WTC11 (cell line): Measurements from ENCODE around the gene ARIH2. TPM values are rescaled to one million over a fixed set of nuclear protein-coding genes. Genes with fewer than 3 reads are reported as not detected.

ENCODE experiments used
- ATAC-seq: fragments of 200-7000 bp; cut with Tn5 transposase; 2 replicates; pipeline ENCODE4 v1.10.0; 2021; ENCODE audit warnings: mild to moderate bottlenecking, moderate library complexity
- CTCF ChIA-PET: fragments of 300-600 bp; sonication (Branson Sonifier 250); formaldehyde crosslinking; loops from one replicate; lab custom pipeline; 2021; ENCODE audit warnings: antibody characterized with exemption; lab: Charles Lee
- POLR2A ChIA-PET: fragments of 350-600 bp; sonication (Branson Sonifier 250); formaldehyde crosslinking; loops from one replicate; lab custom pipeline; 2021; ENCODE audit warnings: antibody characterized with exemption; lab: Charles Lee
- DNase-seq: peaks from one replicate; pipeline ENCODE4 v3.0.0; 2021; ENCODE audit warnings: low spot score
- H3K27ac Mint-ChIP-seq: 2 replicates; pipeline ENCODE4 v1.8.0; 2021; ENCODE audit warnings: mixed read lengths
- H3K27me3 Mint-ChIP-seq: 2 replicates; pipeline ENCODE4 v1.8.0; 2021; ENCODE audit warnings: low read depth, mild to moderate bottlenecking, moderate library complexity, mixed read lengths
- H3K36me3 Mint-ChIP-seq: 2 replicates; pipeline ENCODE4 v1.8.0; 2021; ENCODE audit warnings: mixed read lengths
- H3K4me1 Mint-ChIP-seq: 2 replicates; pipeline ENCODE4 v1.8.0; 2022; ENCODE audit warnings: mixed read lengths
- H3K4me3 Mint-ChIP-seq: 2 replicates; pipeline ENCODE4 v1.8.0; 2021; ENCODE audit warnings: mild to moderate bottlenecking, moderate library complexity, mixed read lengths
- H3K9me3 Mint-ChIP-seq: 2 replicates; pipeline ENCODE4 v1.8.0; 2021; ENCODE audit warnings: mixed read lengths
- FOXP1 ChIP-seq: sonication (generic); formaldehyde crosslinking; IDR thresholded peaks from 2 replicates; pipeline ENCODE4 v1.8.0; 2022; ENCODE audit warnings: missing genetic modification reagents, mild to moderate bottlenecking, moderate library complexity, borderline replicate concordance
- GABPB1 ChIP-seq: sonication (generic); formaldehyde crosslinking; IDR thresholded peaks from 2 replicates; pipeline ENCODE4 v1.8.1; 2023; ENCODE audit warnings: mild to moderate bottlenecking, missing genetic modification reagents
- JAZF1 ChIP-seq: fragments of 250-450 bp; sonication (Bioruptor Pico); IDR thresholded peaks from 2 replicates; pipeline ENCODE4 v1.9.0; 2021; ENCODE audit warnings: moderate library complexity, mild to moderate bottlenecking, inconsistent platforms
- NFE2L1 ChIP-seq: sonication (generic); formaldehyde crosslinking; IDR thresholded peaks from 2 replicates; pipeline ENCODE4 v1.8.1; 2023; ENCODE audit warnings: missing genetic modification reagents
- RORB ChIP-seq: fragments of 250-450 bp; sonication (Bioruptor Pico); IDR thresholded peaks from 2 replicates; pipeline ENCODE4 v1.9.0; 2021; ENCODE audit warnings: mild to moderate bottlenecking
- SMAD3 ChIP-seq: sonication (generic); formaldehyde crosslinking; IDR thresholded peaks from 2 replicates; pipeline ENCODE4 v1.8.0; 2022; ENCODE audit warnings: missing genetic modification reagents, mild to moderate bottlenecking, borderline replicate concordance
- SP1 ChIP-seq: sonication (generic); formaldehyde crosslinking; conservative IDR thresholded peaks from 2 replicates; pipeline ENCODE4 v1.8.1; 2022; ENCODE audit warnings: missing genetic modification reagents
- TEAD1 ChIP-seq: sonication (generic); formaldehyde crosslinking; IDR thresholded peaks from 2 replicates; pipeline ENCODE4 v1.8.0; 2022; ENCODE audit warnings: mild to moderate bottlenecking, missing genetic modification reagents
- ZBTB21 ChIP-seq: sonication (generic); formaldehyde crosslinking; IDR thresholded peaks from 2 replicates; pipeline ENCODE4 v1.8.1; 2023; ENCODE audit warnings: mild to moderate bottlenecking, missing genetic modification reagents, borderline replicate concordance
- ZNF219 ChIP-seq: sonication (generic); formaldehyde crosslinking; IDR thresholded peaks from 2 replicates; pipeline ENCODE4 v1.8.0; 2023; ENCODE audit warnings: missing genetic modification reagents, mild to moderate bottlenecking, borderline replicate concordance
- ZNF232 ChIP-seq: sonication (generic); formaldehyde crosslinking; IDR thresholded peaks from 2 replicates; pipeline ENCODE4 v1.8.0; 2022; ENCODE audit warnings: mild to moderate bottlenecking, missing genetic modification reagents
- ZNF416 ChIP-seq: fragments of 250-450 bp; sonication (Bioruptor Pico); IDR thresholded peaks from 2 replicates; pipeline ENCODE4 v1.9.0; 2021; ENCODE audit warnings: mild to moderate bottlenecking, inconsistent platforms
- total RNA-seq: library from RNA; stranded (reverse); gene quantifications from 3 replicates; pipeline ENCODE4 v1.2.3, GENCODE V29; 2021
- TF ChIP-seq, protein P1 (sequence below): fragments of 250-450 bp; sonication (Bioruptor Pico); IDR thresholded peaks from 2 replicates; pipeline ENCODE4 v2.1.2; 2022; ENCODE audit warnings: mild to moderate bottlenecking, moderate library complexity
- TF ChIP-seq, protein P2 (sequence below): fragments of 200-600 bp; IDR thresholded peaks from 2 replicates; pipeline ENCODE4 v1.8.0; 2022; ENCODE audit warnings: antibody characterized with exemption
- TF ChIP-seq, protein P3 (sequence below): sonication (generic); formaldehyde crosslinking; conservative IDR thresholded peaks from 2 replicates; pipeline ENCODE4 v1.8.1; 2022; ENCODE audit warnings: mild to moderate bottlenecking, missing genetic modification reagents
- TF ChIP-seq, protein P4 (sequence below): sonication (generic); formaldehyde crosslinking; IDR thresholded peaks from 2 replicates; pipeline ENCODE4 v1.8.1; 2022; ENCODE audit warnings: low read depth, missing genetic modification reagents, borderline replicate concordance
- TF ChIP-seq, protein P5 (sequence below): sonication (generic); formaldehyde crosslinking; IDR thresholded peaks from 2 replicates; pipeline ENCODE4 v1.8.0; 2022; ENCODE audit warnings: mild to moderate bottlenecking, missing genetic modification reagents
- TF ChIP-seq, protein P6 (sequence below): fragments of 250-450 bp; sonication (Bioruptor Pico); conservative IDR thresholded peaks from 2 replicates; pipeline ENCODE4 v1.9.0; 2021; ENCODE audit warnings: mild to moderate bottlenecking
- TF ChIP-seq, protein P7 (sequence below): sonication (generic); formaldehyde crosslinking; IDR thresholded peaks from 2 replicates; pipeline ENCODE4 v1.8.1; 2023; ENCODE audit warnings: mild to moderate bottlenecking, missing genetic modification reagents, moderate library complexity
- TF ChIP-seq, protein P8 (sequence below): fragments of 250-450 bp; sonication (Bioruptor Pico); IDR thresholded peaks from 2 replicates; pipeline ENCODE4 v1.9.0; 2021; ENCODE audit warnings: mild to moderate bottlenecking
- TF ChIP-seq, protein P9 (sequence below): sonication (generic); formaldehyde crosslinking; IDR thresholded peaks from 2 replicates; pipeline ENCODE4 v1.8.1; 2023; ENCODE audit warnings: mild to moderate bottlenecking, missing genetic modification reagents
- TF ChIP-seq, protein P10 (sequence below): sonication (generic); formaldehyde crosslinking; IDR thresholded peaks from 2 replicates; pipeline ENCODE4 v1.8.0; 2022; ENCODE audit warnings: mild to moderate bottlenecking, missing genetic modification reagents

The ARIH2 gene
- total RNA-seq, 1 experiment from 2014 or later: 134 TPM

DNA sequence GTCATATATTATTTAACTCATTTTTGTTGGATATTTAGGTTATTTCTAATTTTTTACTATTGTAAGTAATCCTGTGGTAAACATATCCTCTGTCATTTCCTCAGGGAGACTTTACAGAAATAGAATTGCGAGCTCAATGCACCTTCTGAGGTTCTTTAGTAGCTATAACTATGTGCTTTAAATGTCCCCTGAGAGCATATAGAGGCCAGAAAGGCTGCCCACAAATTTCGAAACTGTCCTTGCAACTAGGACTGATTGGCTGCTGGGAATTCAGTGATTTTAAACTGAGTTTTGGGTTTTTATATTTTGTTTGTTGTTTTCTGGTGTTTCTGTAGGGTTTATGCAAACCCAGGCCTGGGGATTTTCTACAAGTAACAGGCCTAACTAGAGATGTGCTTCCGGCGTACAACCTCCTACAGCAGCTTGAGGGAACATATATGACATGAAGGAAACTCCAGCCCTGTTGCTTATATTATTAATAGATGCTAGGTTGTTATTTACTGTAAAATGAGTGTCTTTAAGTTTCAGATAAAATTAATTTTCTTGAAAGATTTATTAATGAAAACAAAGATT, 42.3 kb downstream of the ARIH2 start:
- CTCF ChIA-PET: interaction anchor here (1.1 to 1.8 kb wide), 2 partner anchors 27 to 221 kb away, joined by 5 to 9 read pairs; no protein-coding TSS in a partner anchor
- DNase-seq: no peak
- ATAC-seq: no peak

DNA sequence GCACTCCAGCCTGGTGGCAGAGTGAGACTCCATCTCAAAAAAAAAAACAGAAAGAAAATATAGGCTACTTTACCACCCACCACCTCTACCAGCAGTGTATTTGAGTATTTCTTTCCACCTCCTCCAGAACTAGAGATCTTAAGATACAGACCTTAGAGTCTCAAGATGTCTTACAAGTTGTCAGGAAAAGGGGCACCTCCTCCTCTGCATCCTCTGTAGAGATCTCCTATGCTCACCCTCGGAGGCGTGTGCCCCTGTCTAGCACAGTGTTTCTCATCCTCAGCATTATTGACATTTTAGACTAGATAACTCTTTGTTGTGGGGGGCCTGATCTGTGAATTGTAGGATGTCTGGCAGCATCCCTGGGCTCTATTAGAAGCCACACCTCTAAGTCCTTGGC, 43.7 kb downstream of the ARIH2 start:
- POLR2A ChIA-PET: no interaction called here
- Mint-ChIP-seq H3K36me3 (peaks cover 28% of the 10 kb centered on the region), H3K4me3 (no peak overlapping the region), H3K27ac (peak overlapping the region; percentile 89), H3K4me1 (peaks cover 45% of the 10 kb centered on the region), H3K27me3 (no peaks in the 10 kb centered on the region), H3K9me3 (no peaks in the 10 kb centered on the region)
- DNase-seq: no peak
- no peak; the same call in 1 of the 2 replicates for ATAC-seq
- CTCF ChIA-PET: interaction anchor here (1.0 to 1.3 kb wide), 2 partner anchors 25 to 222 kb away, joined by 4 read pairs; no protein-coding TSS in a partner anchor
- TF ChIP-seq ZBTB21 (CRISPR knock-in tag) (no peak), ZNF219 (CRISPR knock-in tag) (no peak), SP1 (CRISPR knock-in tag) (no peak), RORB (CRISPR knock-in tag) (no peak), FOXP1 (CRISPR knock-in tag) (no peak), ZNF232 (CRISPR knock-in tag) (no peak), JAZF1 (no peak), SMAD3 (CRISPR knock-in tag) (no peak)
- TF ChIP-seq, protein P1, sequence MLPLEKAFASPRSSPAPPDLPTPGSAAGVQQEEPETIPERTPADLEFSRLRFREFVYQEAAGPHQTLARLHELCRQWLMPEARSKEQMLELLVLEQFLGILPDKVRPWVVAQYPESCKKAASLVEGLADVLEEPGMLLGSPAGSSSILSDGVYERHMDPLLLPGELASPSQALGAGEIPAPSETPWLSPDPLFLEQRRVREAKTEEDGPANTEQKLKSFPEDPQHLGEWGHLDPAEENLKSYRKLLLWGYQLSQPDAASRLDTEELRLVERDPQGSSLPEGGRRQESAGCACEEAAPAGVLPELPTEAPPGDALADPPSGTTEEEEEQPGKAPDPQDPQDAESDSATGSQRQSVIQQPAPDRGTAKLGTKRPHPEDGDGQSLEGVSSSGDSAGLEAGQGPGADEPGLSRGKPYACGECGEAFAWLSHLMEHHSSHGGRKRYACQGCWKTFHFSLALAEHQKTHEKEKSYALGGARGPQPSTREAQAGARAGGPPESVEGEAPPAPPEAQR: no peak
- TF ChIP-seq, protein P2, sequence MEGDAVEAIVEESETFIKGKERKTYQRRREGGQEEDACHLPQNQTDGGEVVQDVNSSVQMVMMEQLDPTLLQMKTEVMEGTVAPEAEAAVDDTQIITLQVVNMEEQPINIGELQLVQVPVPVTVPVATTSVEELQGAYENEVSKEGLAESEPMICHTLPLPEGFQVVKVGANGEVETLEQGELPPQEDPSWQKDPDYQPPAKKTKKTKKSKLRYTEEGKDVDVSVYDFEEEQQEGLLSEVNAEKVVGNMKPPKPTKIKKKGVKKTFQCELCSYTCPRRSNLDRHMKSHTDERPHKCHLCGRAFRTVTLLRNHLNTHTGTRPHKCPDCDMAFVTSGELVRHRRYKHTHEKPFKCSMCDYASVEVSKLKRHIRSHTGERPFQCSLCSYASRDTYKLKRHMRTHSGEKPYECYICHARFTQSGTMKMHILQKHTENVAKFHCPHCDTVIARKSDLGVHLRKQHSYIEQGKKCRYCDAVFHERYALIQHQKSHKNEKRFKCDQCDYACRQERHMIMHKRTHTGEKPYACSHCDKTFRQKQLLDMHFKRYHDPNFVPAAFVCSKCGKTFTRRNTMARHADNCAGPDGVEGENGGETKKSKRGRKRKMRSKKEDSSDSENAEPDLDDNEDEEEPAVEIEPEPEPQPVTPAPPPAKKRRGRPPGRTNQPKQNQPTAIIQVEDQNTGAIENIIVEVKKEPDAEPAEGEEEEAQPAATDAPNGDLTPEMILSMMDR: no peak
- TF ChIP-seq, protein P3, sequence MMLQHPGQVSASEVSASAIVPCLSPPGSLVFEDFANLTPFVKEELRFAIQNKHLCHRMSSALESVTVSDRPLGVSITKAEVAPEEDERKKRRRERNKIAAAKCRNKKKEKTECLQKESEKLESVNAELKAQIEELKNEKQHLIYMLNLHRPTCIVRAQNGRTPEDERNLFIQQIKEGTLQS (CRISPR knock-in tag): no peak
- TF ChIP-seq, protein P4, sequence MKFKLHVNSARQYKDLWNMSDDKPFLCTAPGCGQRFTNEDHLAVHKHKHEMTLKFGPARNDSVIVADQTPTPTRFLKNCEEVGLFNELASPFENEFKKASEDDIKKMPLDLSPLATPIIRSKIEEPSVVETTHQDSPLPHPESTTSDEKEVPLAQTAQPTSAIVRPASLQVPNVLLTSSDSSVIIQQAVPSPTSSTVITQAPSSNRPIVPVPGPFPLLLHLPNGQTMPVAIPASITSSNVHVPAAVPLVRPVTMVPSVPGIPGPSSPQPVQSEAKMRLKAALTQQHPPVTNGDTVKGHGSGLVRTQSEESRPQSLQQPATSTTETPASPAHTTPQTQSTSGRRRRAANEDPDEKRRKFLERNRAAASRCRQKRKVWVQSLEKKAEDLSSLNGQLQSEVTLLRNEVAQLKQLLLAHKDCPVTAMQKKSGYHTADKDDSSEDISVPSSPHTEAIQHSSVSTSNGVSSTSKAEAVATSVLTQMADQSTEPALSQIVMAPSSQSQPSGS (CRISPR knock-in tag): no peak
- TF ChIP-seq, protein P5, sequence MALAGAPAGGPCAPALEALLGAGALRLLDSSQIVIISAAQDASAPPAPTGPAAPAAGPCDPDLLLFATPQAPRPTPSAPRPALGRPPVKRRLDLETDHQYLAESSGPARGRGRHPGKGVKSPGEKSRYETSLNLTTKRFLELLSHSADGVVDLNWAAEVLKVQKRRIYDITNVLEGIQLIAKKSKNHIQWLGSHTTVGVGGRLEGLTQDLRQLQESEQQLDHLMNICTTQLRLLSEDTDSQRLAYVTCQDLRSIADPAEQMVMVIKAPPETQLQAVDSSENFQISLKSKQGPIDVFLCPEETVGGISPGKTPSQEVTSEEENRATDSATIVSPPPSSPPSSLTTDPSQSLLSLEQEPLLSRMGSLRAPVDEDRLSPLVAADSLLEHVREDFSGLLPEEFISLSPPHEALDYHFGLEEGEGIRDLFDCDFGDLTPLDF: no peak
- TF ChIP-seq, protein P6, sequence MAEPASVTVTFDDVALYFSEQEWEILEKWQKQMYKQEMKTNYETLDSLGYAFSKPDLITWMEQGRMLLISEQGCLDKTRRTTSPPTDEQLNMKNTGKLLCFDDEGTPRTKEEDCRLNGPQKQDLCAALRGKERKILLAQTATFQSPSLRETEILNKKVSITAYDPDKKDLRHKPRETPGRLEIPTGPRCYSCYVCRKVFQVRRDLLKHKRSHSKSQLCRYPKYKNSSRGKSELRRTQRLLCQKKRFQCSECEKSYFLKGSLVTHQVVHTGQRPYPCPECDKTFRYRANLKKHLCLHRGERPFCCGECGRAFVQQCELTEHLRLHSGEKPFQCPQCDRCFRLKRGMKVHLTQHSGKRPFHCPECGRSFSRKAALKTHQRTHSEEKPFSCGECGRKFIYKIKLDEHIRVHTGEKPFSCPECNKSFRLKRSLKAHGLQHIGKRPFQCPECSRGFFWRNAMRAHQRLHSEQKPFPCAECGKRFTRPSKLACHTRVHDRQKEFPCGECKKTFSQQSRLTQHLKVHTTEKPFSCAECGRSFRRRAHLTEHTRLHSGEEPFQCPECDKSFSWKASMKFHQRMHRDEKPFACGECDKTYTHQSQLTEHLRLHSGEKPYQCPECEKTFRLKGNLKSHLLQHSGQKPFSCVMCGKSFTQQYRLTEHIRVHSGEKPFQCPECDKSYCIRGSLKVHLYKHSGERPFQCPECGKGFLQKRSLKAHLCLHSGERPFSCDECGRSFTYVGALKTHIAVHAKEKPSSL: no peak
- TF ChIP-seq, protein P7, sequence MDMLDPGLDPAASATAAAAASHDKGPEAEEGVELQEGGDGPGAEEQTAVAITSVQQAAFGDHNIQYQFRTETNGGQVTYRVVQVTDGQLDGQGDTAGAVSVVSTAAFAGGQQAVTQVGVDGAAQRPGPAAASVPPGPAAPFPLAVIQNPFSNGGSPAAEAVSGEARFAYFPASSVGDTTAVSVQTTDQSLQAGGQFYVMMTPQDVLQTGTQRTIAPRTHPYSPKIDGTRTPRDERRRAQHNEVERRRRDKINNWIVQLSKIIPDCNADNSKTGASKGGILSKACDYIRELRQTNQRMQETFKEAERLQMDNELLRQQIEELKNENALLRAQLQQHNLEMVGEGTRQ (CRISPR knock-in tag): no peak

More for the DNA sequence above, 42.3 kb downstream of the ARIH2 start:
- no peaks in the 10 kb centered on the region for H3K9me3 Mint-ChIP-seq
- TF ChIP-seq, protein P8, sequence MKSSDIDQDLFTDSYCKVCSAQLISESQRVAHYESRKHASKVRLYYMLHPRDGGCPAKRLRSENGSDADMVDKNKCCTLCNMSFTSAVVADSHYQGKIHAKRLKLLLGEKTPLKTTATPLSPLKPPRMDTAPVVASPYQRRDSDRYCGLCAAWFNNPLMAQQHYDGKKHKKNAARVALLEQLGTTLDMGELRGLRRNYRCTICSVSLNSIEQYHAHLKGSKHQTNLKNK (CRISPR knock-in tag): no peak
- no peak for TF ChIP-seq ZNF416 (CRISPR knock-in tag)
- TF ChIP-seq, protein P9, sequence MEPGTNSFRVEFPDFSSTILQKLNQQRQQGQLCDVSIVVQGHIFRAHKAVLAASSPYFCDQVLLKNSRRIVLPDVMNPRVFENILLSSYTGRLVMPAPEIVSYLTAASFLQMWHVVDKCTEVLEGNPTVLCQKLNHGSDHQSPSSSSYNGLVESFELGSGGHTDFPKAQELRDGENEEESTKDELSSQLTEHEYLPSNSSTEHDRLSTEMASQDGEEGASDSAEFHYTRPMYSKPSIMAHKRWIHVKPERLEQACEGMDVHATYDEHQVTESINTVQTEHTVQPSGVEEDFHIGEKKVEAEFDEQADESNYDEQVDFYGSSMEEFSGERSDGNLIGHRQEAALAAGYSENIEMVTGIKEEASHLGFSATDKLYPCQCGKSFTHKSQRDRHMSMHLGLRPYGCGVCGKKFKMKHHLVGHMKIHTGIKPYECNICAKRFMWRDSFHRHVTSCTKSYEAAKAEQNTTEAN (CRISPR knock-in tag): no peak
- TF ChIP-seq TEAD1: no peak
- TF ChIP-seq NFE2L1: no peak
- TF ChIP-seq, protein P10, sequence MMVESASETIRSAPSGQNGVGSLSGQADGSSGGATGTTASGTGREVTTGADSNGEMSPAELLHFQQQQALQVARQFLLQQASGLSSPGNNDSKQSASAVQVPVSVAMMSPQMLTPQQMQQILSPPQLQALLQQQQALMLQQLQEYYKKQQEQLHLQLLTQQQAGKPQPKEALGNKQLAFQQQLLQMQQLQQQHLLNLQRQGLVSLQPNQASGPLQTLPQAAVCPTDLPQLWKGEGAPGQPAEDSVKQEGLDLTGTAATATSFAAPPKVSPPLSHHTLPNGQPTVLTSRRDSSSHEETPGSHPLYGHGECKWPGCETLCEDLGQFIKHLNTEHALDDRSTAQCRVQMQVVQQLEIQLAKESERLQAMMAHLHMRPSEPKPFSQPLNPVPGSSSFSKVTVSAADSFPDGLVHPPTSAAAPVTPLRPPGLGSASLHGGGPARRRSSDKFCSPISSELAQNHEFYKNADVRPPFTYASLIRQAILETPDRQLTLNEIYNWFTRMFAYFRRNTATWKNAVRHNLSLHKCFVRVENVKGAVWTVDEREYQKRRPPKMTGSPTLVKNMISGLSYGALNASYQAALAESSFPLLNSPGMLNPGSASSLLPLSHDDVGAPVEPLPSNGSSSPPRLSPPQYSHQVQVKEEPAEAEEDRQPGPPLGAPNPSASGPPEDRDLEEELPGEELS (CRISPR knock-in tag): no peak
- no peak for TF ChIP-seq GABPB1 (CRISPR knock-in tag)
- TF ChIP-seq, all 79 proteins: peak for 0
- H3K36me3 Mint-ChIP-seq: peaks cover 27% of the 10 kb centered on the region
- POLR2A ChIA-PET: interaction anchor here (0.6 kb wide), 1 partner anchor 26 kb away, joined by 3 read pairs; no protein-coding TSS in a partner anchor
- H3K4me3 Mint-ChIP-seq: no peak overlapping the region
- peak overlapping the region; percentile 91 for H3K27ac Mint-ChIP-seq
- H3K27me3 Mint-ChIP-seq: no peaks in the 10 kb centered on the region
- peaks cover 45% of the 10 kb centered on the region for H3K4me1 Mint-ChIP-seq
